SK-N-SH treated with all-trans-retinoic acid at 6 μM for 48 hours (cell line): ENCODE data around the gene DSCAM.

Source experiments
- ATAC-seq: fragments of 200-7000 bp; cut with Tn5 transposase; 3 replicates; pipeline ENCODE4 v1.9.1; 2020; ENCODE audit warnings: mild to moderate bottlenecking, moderate library complexity
- ARNTL ChIP-seq: fragments of 450-650 bp; formaldehyde crosslinking; IDR thresholded peaks from 2 replicates; pipeline ENCODE4 v1.5.0; 2020; ENCODE audit warnings: low read depth, mild to moderate bottlenecking, moderate library complexity, borderline replicate concordance
- BACH2 ChIP-seq: fragments of 250-450 bp; sonication (Bioruptor Pico); IDR thresholded peaks from 2 replicates; pipeline ENCODE4 v1.9.0; 2021; ENCODE audit warnings: mild to moderate bottlenecking, borderline replicate concordance
- CREB5 ChIP-seq: fragments of 250-450 bp; sonication (Bioruptor Pico); IDR thresholded peaks from 2 replicates; pipeline ENCODE4 v1.5.1; 2020; ENCODE audit warnings: low read depth, mild to moderate bottlenecking, moderate library complexity
- CSDC2 ChIP-seq: fragments of 250-450 bp; sonication (Bioruptor Pico); IDR thresholded peaks from 2 replicates; pipeline ENCODE4 v1.5.0; 2020; ENCODE audit warnings: mild to moderate bottlenecking, moderate library complexity
- CSRNP3 ChIP-seq: fragments of 250-450 bp; sonication (Bioruptor Pico); IDR thresholded peaks from 2 replicates; pipeline ENCODE4 v1.5.1; 2021; ENCODE audit warnings: mild to moderate bottlenecking, moderate library complexity
- ESRRG ChIP-seq: fragments of 250-450 bp; sonication (Bioruptor Pico); IDR thresholded peaks from 2 replicates; pipeline ENCODE4 v1.6.1; 2021; ENCODE audit warnings: mild to moderate bottlenecking
- GLIS3 ChIP-seq: fragments of 250-450 bp; sonication (Bioruptor Pico); IDR thresholded peaks from 2 replicates; pipeline ENCODE4 v1.5.0; 2020; ENCODE audit warnings: mild to moderate bottlenecking, moderate library complexity
- ISL1 ChIP-seq: fragments of 250-450 bp; sonication (Bioruptor Pico); IDR thresholded peaks from 2 replicates; pipeline ENCODE4 v2.1.2; 2022; ENCODE audit warnings: mild to moderate bottlenecking, moderate library complexity
- PATZ1 ChIP-seq: fragments of 250-450 bp; sonication (Bioruptor Pico); IDR thresholded peaks from 2 replicates; pipeline ENCODE4 v1.8.0; 2020; ENCODE audit warnings: mild to moderate bottlenecking, moderate library complexity, borderline replicate concordance
- POU6F1 ChIP-seq: fragments of 250-450 bp; sonication (Bioruptor Pico); IDR thresholded peaks from 2 replicates; pipeline ENCODE4 v1.8.0; 2021; ENCODE audit warnings: low read depth, mild to moderate bottlenecking, moderate library complexity, borderline replicate concordance
- PPARA ChIP-seq: fragments of 250-450 bp; sonication (Bioruptor Pico); IDR thresholded peaks from 2 replicates; pipeline ENCODE4 v1.5.0; 2020; ENCODE audit warnings: mild to moderate bottlenecking, borderline replicate concordance
- SNAI2 ChIP-seq: fragments of 250-450 bp; sonication (Bioruptor Pico); IDR thresholded peaks from 2 replicates; pipeline ENCODE4 v1.5.0; 2020; ENCODE audit warnings: mild to moderate bottlenecking, moderate library complexity
- TCF4 ChIP-seq: fragments of 250-450 bp; sonication (Bioruptor Pico); IDR thresholded peaks from 2 replicates; pipeline ENCODE4 v1.8.0; 2021; ENCODE audit warnings: mild to moderate bottlenecking, moderate library complexity, borderline replicate concordance
- TOX ChIP-seq: fragments of 250-450 bp; sonication (Bioruptor Pico); IDR thresholded peaks from 2 replicates; pipeline ENCODE4 v1.8.0; 2021; ENCODE audit warnings: mild to moderate bottlenecking, moderate library complexity, borderline replicate concordance
- TSHZ2 ChIP-seq: fragments of 250-450 bp; sonication (Bioruptor Pico); IDR thresholded peaks from 2 replicates; pipeline ENCODE4 v1.5.0; 2020; ENCODE audit warnings: mild to moderate bottlenecking, moderate library complexity
- ZFP3 ChIP-seq: fragments of 250-450 bp; sonication (Bioruptor Pico); IDR thresholded peaks from 2 replicates; pipeline ENCODE4 v1.5.0; 2020; ENCODE audit warnings: mild to moderate bottlenecking, moderate library complexity
- ZFP30 ChIP-seq: fragments of 450-650 bp; formaldehyde crosslinking; IDR thresholded peaks from 2 replicates; pipeline ENCODE4 v1.5.0; 2022; ENCODE audit warnings: mild to moderate bottlenecking, moderate library complexity
- ZNF565 ChIP-seq: fragments of 450-650 bp; formaldehyde crosslinking; conservative IDR thresholded peaks from 2 replicates; pipeline ENCODE4 v1.5.0; 2020; ENCODE audit warnings: low read depth, mild to moderate bottlenecking, moderate library complexity
- ZNF70 ChIP-seq: fragments of 450-650 bp; formaldehyde crosslinking; IDR thresholded peaks from 2 replicates; pipeline ENCODE4 v1.5.0; 2020; ENCODE audit warnings: mild to moderate bottlenecking, moderate library complexity
- ZNF8 ChIP-seq: fragments of 450-650 bp; formaldehyde crosslinking; IDR thresholded peaks from 2 replicates; pipeline ENCODE4 v1.5.0; 2020; ENCODE audit warnings: mild to moderate bottlenecking, moderate library complexity

The DSCAM gene

GRCh38 chr21:40016234-40016633 is 830.7 kb downstream of the DSCAM start:
- no peak for ATAC-seq
- TF ChIP-seq ZFP30 (CRISPR knock-in tag) (no peak), ARNTL (CRISPR knock-in tag) (no peak), SNAI2 (CRISPR knock-in tag) (no peak), ZNF70 (CRISPR knock-in tag) (no peak)

GRCh38 chr21:40015818-40016217 is 831.1 kb downstream of the DSCAM start:
- no peak for ATAC-seq
- TF ChIP-seq CREB5 (CRISPR knock-in tag) (no peak), PPARA (CRISPR knock-in tag) (no peak), ZNF70 (CRISPR knock-in tag) (no peak), POU6F1 (CRISPR knock-in tag) (no peak), PATZ1 (CRISPR knock-in tag) (no peak), ZNF8 (CRISPR knock-in tag) (no peak), ESRRG (CRISPR knock-in tag) (no peak), BACH2 (CRISPR knock-in tag) (no peak), CSRNP3 (CRISPR knock-in tag) (no peak), ZFP30 (CRISPR knock-in tag) (no peak), TOX (CRISPR knock-in tag) (no peak), ZFP3 (CRISPR knock-in tag) (no peak), TSHZ2 (CRISPR knock-in tag) (no peak), CSDC2 (CRISPR knock-in tag) (no peak), ZNF565 (no peak), TCF4 (CRISPR knock-in tag) (no peak), ISL1 (CRISPR knock-in tag) (no peak), SNAI2 (CRISPR knock-in tag) (no peak)

GRCh38 chr21:40014394-40014793 is 832.6 kb downstream of the DSCAM start:
- TF ChIP-seq TCF4 (CRISPR knock-in tag), result no peak
- no peak for TF ChIP-seq ZNF70 (CRISPR knock-in tag)
- no peak for TF ChIP-seq GLIS3 (CRISPR knock-in tag)
- no peak for TF ChIP-seq ZNF8 (CRISPR knock-in tag)
- no peak for TF ChIP-seq SNAI2 (CRISPR knock-in tag)
- no peak for TF ChIP-seq CREB5 (CRISPR knock-in tag)
- TF ChIP-seq ZFP3 (CRISPR knock-in tag), result no peak
- TF ChIP-seq POU6F1 (CRISPR knock-in tag), result no peak
- no peak for ATAC-seq
